Activated CD4-positive, alpha-beta memory T cell treated with anti-CD3 and anti-CD28 coated beads for 36 hours (primary cell): ENCODE results near the gene ADGRV1. TPM values are rescaled to one million over a fixed set of nuclear protein-coding genes. Genes with fewer than 3 reads are reported as not detected.

ENCODE experiments used
- CTCF ChIA-PET: fragments of 350-600 bp; sonication (Branson Sonifier 250); formaldehyde crosslinking; loops from one replicate; lab custom pipeline; 2021; ENCODE audit warnings: antibody characterized with exemption, inconsistent platforms; lab: Charles Lee
- POLR2A ChIA-PET: fragments of 350-600 bp; sonication (Branson Sonifier 250); formaldehyde crosslinking; loops from one replicate; lab custom pipeline; 2021; ENCODE audit warnings: antibody characterized with exemption; lab: Charles Lee
- DNase-seq: peaks from one replicate; pipeline ENCODE4 v3.0.0-alpha.2; 2020
- H3K27ac Mint-ChIP-seq: one replicate; pipeline ENCODE4 v1.8.0; 2021; ENCODE audit warnings: mixed read lengths
- H3K27me3 Mint-ChIP-seq: one replicate; pipeline ENCODE4 v1.8.0; 2021; ENCODE audit warnings: mixed read lengths
- H3K36me3 Mint-ChIP-seq: one replicate; pipeline ENCODE4 v1.8.0; 2021; ENCODE audit warnings: mixed read lengths
- H3K4me1 Mint-ChIP-seq: one replicate; pipeline ENCODE4 v1.8.0; 2021; ENCODE audit warnings: low read depth, mixed read lengths
- H3K4me3 Mint-ChIP-seq: one replicate; pipeline ENCODE4 v1.8.0; 2021; ENCODE audit warnings: mild to moderate bottlenecking, mixed read lengths
- H3K9me3 Mint-ChIP-seq: one replicate; pipeline ENCODE4 v1.8.0; 2021; ENCODE audit warnings: mixed read lengths
- intact Hi-C: fragments of 100-400 bp; cut with micrococcal nuclease; formaldehyde crosslinking; loops from one replicate; pipeline ENCODE4 v1.15.1; 2023
- total RNA-seq, 2 experiments: library from RNA; stranded (reverse); gene quantifications; one replicate each; pipeline ENCODE4 v1.2.3, GENCODE V29; 2021

The ADGRV1 gene
- total RNA-seq, 2 experiments from 2014 or later, result 0.05 TPM; not detected in 1

GRCh38 chr5:90873033-90873517 lies 314.5 kb downstream of the ADGRV1 start:
- Mint-ChIP-seq H3K27ac (no peak overlapping the region), H3K4me1 (peaks cover 23% of the 10 kb centered on the region), H3K36me3 (no peaks in the 10 kb centered on the region), H3K9me3 (no peaks in the 10 kb centered on the region), H3K4me3 (no peak overlapping the region), H3K27me3 (peaks cover 33% of the 10 kb centered on the region)
- ChIA-PET CTCF (interaction anchor here (1.5 to 2.4 kb wide), 2 partner anchors 59 to 546 kb away, joined by 5 to 7 read pairs; no protein-coding TSS in a partner anchor), POLR2A (interaction anchor here (1.7 kb wide), 1 partner anchor 510 kb away, joined by 6 read pairs; the partner anchor contains the start of gene ARRDC3)
- intact Hi-C loops, result loop anchor here (1.0 to 10.0 kb wide), 7 partner anchors 30 to 510 kb away; partner anchors contain the start of gene ARRDC3
- DNase-seq, result peak; percentile 40

DNA sequence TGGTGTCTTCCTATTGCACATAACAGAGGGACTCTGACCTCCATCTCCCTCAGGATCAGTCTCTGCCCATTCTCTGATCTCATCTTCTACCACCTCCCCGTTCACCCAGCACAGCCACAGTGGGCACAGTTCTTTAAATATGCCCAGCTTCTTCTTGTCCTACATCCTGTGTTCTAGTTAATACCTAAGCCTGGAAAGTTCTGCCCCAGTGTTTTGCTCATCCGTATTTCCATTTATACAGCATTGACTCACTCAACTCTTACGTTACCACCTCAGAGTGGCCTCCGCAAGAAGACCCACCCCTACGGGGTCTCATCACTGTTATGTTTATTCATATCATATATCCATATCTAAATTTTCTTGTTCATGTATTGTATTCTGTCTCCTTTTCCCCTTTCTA lies 315.5 kb downstream of the ADGRV1 start:
- Mint-ChIP-seq H3K27me3 (peaks cover 36% of the 10 kb centered on the region), H3K36me3 (no peaks in the 10 kb centered on the region), H3K9me3 (no peaks in the 10 kb centered on the region), H3K4me3 (no peak overlapping the region), H3K4me1 (peaks cover 23% of the 10 kb centered on the region), H3K27ac (no peak overlapping the region)
- intact Hi-C loops, result loop anchor here (5.0 to 10.0 kb wide), 2 partner anchors 68 to 201 kb away; no protein-coding TSS in a partner anchor
- CTCF ChIA-PET, result interaction anchor here (2.4 kb wide), 1 partner anchor 58 kb away, joined by 7 read pairs; no protein-coding TSS in a partner anchor
- POLR2A ChIA-PET, result interaction anchor here (1.7 kb wide), 1 partner anchor 509 kb away, joined by 6 read pairs; the partner anchor contains the start of gene ARRDC3
- no peak for DNase-seq

DNA sequence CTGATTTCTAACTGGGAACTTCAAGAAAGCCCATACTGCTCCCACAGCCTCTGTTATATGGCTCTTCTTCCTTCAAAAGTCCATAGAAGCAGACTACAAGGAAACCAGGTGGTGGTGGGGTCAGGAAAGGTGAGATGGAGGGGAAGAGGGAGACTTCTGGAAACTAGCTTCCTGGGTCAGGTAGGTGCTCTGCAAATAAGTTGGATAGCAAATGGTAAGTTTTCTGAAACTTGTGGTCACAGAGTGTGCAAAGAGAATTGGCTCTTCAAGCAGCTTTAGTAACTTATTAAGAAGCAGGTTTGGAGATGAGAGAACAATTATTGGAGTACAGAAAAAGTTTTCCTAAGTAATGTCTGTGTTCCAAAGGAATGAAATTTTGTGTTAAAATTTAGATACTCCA lies 316.9 kb downstream of the ADGRV1 start:
- ChIA-PET POLR2A (no interaction called here), CTCF (interaction anchor here (1.7 kb wide), 1 partner anchor 10 kb away, joined by 8 read pairs; no protein-coding TSS in a partner anchor)
- Mint-ChIP-seq H3K27ac (no peak overlapping the region), H3K36me3 (no peaks in the 10 kb centered on the region), H3K9me3 (no peaks in the 10 kb centered on the region), H3K4me1 (peaks cover 17% of the 10 kb centered on the region), H3K4me3 (no peak overlapping the region), H3K27me3 (peaks cover 28% of the 10 kb centered on the region)
- no peak for DNase-seq
- intact Hi-C loops, result loop anchor here (10.0 kb wide), 1 partner anchor 199 kb away; no protein-coding TSS in a partner anchor

GRCh38 chr5:90876366-90876765 lies 317.8 kb downstream of the ADGRV1 start:
- Mint-ChIP-seq H3K4me3 (no peak overlapping the region), H3K9me3 (no peaks in the 10 kb centered on the region), H3K27ac (no peak overlapping the region), H3K27me3 (peaks cover 31% of the 10 kb centered on the region), H3K36me3 (no peaks in the 10 kb centered on the region), H3K4me1 (peaks cover 17% of the 10 kb centered on the region)
- intact Hi-C loops, result loop anchor here (10.0 kb wide), 1 partner anchor 198 kb away; no protein-coding TSS in a partner anchor
- ChIA-PET CTCF (interaction anchor here (1.7 kb wide), 1 partner anchor 11 kb away, joined by 8 read pairs; no protein-coding TSS in a partner anchor), POLR2A (no interaction called here)
- no peak for DNase-seq

DNA sequence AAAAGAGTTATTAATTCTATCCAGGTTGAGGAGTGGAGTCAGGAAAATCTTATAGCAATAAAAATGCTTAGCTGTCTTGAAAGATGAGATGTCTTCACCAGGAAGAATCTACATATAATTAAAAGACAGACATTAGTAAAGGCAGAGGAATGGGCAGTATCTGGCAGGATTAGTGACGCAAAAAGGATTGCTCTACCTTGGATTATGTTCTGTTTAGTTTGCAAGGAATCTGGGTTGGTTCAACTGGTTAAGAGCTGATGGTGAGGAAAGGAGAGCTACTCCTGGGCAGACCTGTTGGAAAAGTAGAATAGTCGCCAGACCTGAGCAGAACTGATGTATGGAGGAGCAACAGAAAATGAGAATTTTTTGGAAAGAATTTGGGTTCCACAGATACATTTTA lies 318.5 kb downstream of the ADGRV1 start:
- ChIA-PET POLR2A (no interaction called here), CTCF (no interaction called here)
- no peaks in the 10 kb centered on the region for H3K9me3 Mint-ChIP-seq
- DNase-seq, result no peak
- H3K4me3 Mint-ChIP-seq, result no peak overlapping the region
- H3K27me3 Mint-ChIP-seq, result peaks cover 31% of the 10 kb centered on the region
- H3K4me1 Mint-ChIP-seq, result peaks cover 14% of the 10 kb centered on the region
- intact Hi-C loops, result loop anchor here (10.0 kb wide), 1 partner anchor 198 kb away; no protein-coding TSS in a partner anchor
- H3K27ac Mint-ChIP-seq, result no peak overlapping the region
- H3K36me3 Mint-ChIP-seq, result no peaks in the 10 kb centered on the region

- ChIA-PET CTCF (no interaction called here), POLR2A (no interaction called here)
- peaks cover 28% of the 10 kb centered on the region for H3K27me3 Mint-ChIP-seq
- H3K27ac Mint-ChIP-seq, result no peak overlapping the region
- intact Hi-C loops, result loop anchor here (10.0 kb wide), 1 partner anchor 197 kb away; no protein-coding TSS in a partner anchor
- H3K4me3 Mint-ChIP-seq, result no peak overlapping the region
- no peak for DNase-seq
- no peaks in the 10 kb centered on the region for H3K36me3 Mint-ChIP-seq
- no peaks in the 10 kb centered on the region for H3K9me3 Mint-ChIP-seq
- H3K4me1 Mint-ChIP-seq, result peaks cover 8% of the 10 kb centered on the region
Measured at GRCh38 chr5:90878081-90878480, 319.5 kb downstream of the ADGRV1 start.

- Mint-ChIP-seq H3K27ac (no peak overlapping the region), H3K36me3 (no peaks in the 10 kb centered on the region), H3K9me3 (no peaks in the 10 kb centered on the region), H3K4me3 (no peak overlapping the region), H3K4me1 (peaks cover 5% of the 10 kb centered on the region), H3K27me3 (peaks cover 28% of the 10 kb centered on the region)
- CTCF ChIA-PET, result no interaction called here
- intact Hi-C loops, result loop anchor here (10.0 kb wide), 1 partner anchor 196 kb away; no protein-coding TSS in a partner anchor
- POLR2A ChIA-PET, result no interaction called here
- DNase-seq, result no peak
Measured at GRCh38 chr5:90878549-90879196, 320.1 kb downstream of the ADGRV1 start.

DNA sequence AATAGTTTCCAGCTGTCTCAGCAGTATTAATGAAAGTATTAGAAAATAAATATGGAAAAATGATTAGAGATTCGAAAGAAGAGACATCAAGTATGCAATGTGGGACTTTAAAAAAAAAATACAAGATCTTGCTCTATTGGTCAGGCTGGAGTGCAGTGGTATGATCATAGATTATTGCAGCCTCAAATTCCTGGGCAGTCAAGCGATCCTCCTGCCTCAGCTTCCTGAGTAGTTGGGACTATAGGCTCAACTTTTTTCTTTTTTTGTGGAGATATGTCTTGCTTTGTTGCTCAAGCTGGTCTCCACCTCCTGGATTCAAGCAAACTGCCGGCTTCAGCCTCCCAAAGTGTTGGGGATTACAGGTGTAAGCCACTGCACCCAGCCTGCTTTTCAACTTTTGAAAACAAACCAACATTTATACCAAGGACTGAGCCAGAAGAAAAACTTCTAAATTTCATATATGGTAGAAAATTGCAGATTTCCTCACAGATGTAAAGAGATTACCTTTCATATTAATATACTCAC lies 323.1 kb downstream of the ADGRV1 start:
- H3K27ac Mint-ChIP-seq, result no peak overlapping the region
- H3K4me3 Mint-ChIP-seq, result no peak overlapping the region
- H3K9me3 Mint-ChIP-seq, result no peaks in the 10 kb centered on the region
- ChIA-PET POLR2A (no interaction called here), CTCF (interaction anchor here (1.7 kb wide), 1 partner anchor 51 kb away, joined by 3 read pairs; no protein-coding TSS in a partner anchor)
- no peak for DNase-seq
- intact Hi-C loops, result no loop called here
- no peaks in the 10 kb centered on the region for H3K4me1 Mint-ChIP-seq
- H3K27me3 Mint-ChIP-seq, result peaks cover 27% of the 10 kb centered on the region
- no peaks in the 10 kb centered on the region for H3K36me3 Mint-ChIP-seq

- DNase-seq, result no peak
- no peaks in the 10 kb centered on the region for H3K36me3 Mint-ChIP-seq
- no peaks in the 10 kb centered on the region for H3K4me1 Mint-ChIP-seq
- POLR2A ChIA-PET, result no interaction called here
- H3K27ac Mint-ChIP-seq, result no peak overlapping the region
- no peaks in the 10 kb centered on the region for H3K9me3 Mint-ChIP-seq
- intact Hi-C loops, result no loop called here
- H3K27me3 Mint-ChIP-seq, result peaks cover 23% of the 10 kb centered on the region
- CTCF ChIA-PET, result no interaction called here
- H3K4me3 Mint-ChIP-seq, result no peak overlapping the region
Measured at GRCh38 chr5:90882448-90882847, 323.9 kb downstream of the ADGRV1 start.

- Mint-ChIP-seq H3K9me3 (no peaks in the 10 kb centered on the region), H3K4me3 (no peak overlapping the region), H3K4me1 (no peaks in the 10 kb centered on the region), H3K36me3 (no peaks in the 10 kb centered on the region), H3K27me3 (peaks cover 18% of the 10 kb centered on the region), H3K27ac (no peak overlapping the region)
- POLR2A ChIA-PET, result no interaction called here
- CTCF ChIA-PET, result interaction anchor here (1.6 kb wide), 1 partner anchor 47 kb away, joined by 5 read pairs; no protein-coding TSS in a partner anchor
- intact Hi-C loops, result no loop called here
- no peak for DNase-seq
Measured at GRCh38 chr5:90885180-90885868, 326.7 kb downstream of the ADGRV1 start.

DNA sequence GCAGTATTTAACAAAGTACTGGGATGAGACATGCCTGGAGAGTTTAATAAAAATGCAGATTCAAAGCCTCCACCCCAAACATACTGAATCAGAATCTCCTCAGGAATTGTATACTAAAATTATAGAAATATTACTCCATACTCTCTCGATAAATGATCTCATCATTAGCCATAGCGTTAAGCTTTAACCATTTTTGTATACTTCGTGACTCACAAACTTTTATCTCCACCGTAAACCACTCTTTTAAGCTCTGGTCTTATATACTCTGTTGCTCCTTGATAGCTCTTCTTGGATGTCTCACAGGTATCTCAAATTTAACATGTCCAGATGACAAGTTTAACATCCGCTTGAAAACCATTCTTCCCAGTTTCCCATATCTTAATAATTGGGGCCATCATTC lies 327.8 kb downstream of the ADGRV1 start:
- peaks cover 15% of the 10 kb centered on the region for H3K27me3 Mint-ChIP-seq
- no peaks in the 10 kb centered on the region for H3K9me3 Mint-ChIP-seq
- H3K4me3 Mint-ChIP-seq, result no peak overlapping the region
- ChIA-PET CTCF (interaction anchor here (1.1 to 1.6 kb wide), 2 partner anchors 46 to 499 kb away, joined by 5 read pairs; no protein-coding TSS in a partner anchor), POLR2A (no interaction called here)
- H3K36me3 Mint-ChIP-seq, result no peaks in the 10 kb centered on the region
- intact Hi-C loops, result no loop called here
- no peaks in the 10 kb centered on the region for H3K4me1 Mint-ChIP-seq
- DNase-seq, result no peak
- no peak overlapping the region for H3K27ac Mint-ChIP-seq
